GM18498 (cell line): ENCODE measurements around the gene FGFBP2.

Source experiments
- ATAC-seq: cut with Tn5 transposase; IDR thresholded peaks from one replicate; pipeline ENCODE4 v1.9.1; 2021; ENCODE audit warnings: mild to moderate bottlenecking, moderate library complexity; ENCODE audit not compliant: unreplicated experiment

FGFBP2 gene

DNA sequence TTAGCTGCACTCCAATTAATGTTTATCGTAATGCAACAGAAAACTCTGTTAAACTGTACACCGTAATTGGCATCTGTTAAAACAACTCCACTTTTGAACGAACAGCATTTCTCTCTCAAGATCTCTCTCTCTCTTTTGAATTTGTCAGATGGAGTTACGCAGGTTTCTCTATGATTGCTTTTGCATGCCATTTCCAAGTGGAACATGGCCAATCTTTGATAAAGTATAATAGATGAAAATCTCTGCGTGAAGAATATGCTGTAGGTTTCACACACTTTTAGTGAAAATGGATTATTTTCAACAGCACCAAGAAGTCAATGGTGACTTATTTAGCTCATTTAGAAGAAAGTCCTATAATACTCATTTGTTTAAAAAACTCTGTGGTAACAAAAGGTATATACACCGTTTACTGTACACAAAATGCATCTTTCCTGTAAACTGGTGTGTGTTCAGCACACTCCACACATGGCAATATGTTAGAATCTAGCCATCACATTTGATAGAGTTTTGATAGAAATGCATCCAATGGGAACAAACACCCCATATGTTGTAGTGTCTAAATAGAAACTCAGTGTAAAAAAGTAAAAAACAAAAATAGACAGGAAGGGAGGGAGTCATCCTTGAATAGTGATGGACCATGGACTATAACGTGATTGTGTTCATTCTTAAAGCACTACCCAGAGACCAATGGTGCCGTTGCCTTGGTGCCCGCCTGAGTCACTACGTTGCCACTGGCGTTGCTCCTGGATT, 5.8 kb upstream of the FGFBP2 start:
- ATAC-seq = no peak

DNA sequence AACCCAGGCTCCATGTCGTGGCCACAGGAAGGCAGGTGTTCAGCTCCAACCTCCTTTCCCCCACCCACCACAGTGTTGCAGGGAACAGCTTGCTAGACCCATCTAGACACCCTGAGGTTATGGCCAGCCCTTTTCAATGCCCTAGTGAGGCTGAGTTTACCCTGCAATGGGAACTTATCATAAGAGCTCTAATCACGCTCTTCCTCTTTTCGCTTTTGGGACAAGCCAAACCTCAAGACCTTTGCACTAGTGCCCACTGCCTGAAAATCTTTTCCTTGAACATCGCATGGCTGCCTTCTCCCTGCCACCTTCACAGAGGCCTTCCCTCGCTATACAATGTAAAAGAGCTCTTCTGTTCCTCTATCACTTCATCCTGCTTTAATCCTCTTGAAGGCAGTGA, 2.4 kb upstream of the FGFBP2 start:
- ATAC-seq = no peak

DNA sequence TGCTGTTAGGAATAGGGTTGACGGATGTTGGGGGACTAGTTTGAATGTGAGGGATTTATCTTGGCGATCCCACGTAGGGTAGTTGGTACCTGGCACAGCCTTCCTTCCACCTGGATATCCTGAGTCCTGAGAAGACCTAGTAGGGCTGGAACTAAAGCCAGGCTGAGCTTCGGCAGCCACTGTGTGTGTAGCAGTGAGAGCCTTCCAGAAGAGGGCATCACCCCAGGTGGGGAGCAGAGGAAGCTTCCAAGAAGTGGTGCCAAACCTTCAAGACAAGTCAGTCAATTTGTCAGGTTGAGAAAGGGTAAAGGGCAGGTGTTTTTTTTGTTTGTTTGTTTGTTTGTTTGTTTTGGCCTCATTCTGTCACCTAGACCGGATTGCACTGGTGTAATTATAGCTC, 1.2 kb upstream of the FGFBP2 start:
- ATAC-seq = no peak

DNA sequence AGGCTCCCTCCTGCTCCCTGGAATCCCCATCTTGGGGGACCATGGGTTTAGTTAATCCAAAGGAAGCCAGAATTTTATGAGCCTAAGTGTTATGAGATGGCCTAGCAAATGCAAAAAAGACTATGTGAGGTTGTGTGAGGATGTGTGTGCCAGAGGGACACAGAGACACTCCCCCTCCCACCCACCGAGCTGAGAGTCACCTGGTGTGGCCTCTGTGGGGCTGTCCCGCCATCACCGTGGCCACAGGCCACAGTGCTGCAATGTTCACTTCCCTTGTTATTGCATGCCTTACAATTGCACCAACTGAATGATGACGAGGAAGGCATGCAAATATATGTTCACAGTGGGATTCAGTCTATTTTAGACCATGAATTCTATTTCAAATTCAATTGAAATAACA, 601 bp upstream of the FGFBP2 start:
- ATAC-seq = peak; percentile 57

DNA sequence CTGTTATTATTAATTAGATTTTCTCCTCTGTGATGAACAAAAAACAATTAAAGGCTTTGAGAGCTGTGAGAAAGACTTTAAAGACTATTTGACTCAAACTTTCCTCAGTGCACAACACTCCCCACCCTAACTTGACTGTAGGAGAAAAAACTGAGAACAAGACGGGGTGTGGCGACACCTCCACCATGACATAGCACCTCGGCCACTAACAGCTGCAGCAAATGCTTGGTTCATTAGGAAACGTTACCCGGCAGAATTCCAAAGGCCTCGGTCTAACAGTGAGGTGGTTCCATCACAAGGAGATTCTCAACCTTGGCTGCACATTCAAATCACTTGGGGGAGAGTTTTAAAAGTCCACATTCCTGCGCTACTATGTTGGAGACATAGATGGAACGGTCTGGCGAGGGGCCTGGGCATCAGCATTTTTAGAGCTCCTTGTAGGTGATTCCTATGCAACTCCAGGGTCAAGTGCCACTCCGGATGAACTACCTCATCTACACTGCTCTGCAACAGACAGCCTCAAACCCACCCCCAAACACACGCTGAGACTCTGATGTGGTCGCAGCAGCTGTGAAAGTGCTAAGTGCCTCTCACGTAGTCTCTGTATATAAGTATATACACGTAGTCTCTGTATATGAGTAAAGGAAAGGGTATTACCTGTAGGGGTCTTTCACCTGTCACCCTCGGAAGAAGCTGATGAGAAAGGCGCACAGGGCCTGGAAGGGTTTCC, 1.0 kb downstream of the FGFBP2 start:
- ATAC-seq = no peak

DNA sequence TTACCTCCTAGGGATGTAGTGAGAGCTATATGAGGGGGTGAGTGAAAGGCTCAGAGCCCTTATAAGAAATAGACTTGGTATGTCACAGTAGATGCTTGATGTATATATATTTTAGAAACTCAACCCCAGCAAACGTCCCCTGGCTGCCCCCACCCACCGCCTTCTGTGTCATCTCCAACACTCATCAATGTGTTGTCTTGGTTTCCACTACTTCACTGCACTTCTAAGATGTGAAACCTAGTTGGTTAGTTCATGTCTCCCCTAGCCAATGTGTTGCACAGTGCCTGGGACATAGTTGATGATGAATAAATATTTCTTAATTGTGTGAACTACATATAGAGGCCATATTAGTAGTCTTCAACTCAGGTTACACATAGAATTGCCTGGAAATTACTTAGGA, 4.4 kb downstream of the FGFBP2 start:
- no peak for ATAC-seq

DNA sequence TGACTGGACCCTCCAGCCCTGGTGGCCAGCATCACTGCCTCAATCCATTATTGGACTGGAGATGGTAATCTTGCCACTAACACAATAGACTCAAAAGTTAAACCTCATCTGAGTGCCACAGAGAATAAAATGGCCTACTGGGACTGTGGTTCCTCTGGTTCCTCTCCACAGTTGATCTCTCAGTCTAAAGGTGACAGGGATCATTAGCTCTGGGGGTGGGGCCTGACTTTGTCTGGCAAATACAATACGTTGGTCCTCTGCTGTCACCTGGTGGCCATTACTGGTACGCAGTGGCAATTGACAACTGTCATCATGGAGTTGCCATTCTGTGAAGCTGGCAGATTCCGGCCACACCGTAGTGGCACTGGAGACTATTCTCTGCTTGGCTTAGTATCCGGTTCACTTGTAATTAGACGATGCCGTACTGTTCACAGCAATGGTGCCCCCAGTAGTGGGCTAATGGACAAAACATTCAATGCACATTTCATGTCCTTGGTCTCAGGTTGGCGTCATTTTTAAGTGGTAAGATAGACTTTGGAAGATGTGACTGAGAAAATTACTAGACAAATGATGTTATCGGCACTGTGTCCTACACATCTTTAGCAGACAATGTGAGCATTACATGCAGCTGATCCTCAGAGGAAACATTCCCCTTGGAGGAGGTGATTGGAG, 6.7 kb downstream of the FGFBP2 start:
- peak; percentile 93 for ATAC-seq

DNA sequence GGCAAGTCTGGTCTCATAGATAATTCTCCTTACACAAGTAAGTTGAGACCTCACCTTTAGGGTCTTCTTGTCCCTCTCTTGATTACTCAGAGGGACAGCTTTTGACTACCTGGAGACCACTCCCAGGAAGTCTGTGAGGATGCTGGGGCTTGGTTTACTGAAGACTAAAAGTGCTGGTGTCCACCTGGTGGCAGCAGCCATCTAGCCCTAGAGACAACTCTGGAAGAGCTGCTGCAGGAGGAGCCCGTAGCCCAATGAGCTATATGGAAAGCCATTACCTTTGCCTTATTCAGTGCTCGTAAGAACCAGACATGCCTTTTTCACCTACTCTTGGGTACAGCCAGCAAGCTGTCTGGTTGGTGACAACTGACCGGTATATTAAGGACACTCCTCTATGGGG, 7.3 kb downstream of the FGFBP2 start:
- peak; percentile 16 for ATAC-seq

DNA sequence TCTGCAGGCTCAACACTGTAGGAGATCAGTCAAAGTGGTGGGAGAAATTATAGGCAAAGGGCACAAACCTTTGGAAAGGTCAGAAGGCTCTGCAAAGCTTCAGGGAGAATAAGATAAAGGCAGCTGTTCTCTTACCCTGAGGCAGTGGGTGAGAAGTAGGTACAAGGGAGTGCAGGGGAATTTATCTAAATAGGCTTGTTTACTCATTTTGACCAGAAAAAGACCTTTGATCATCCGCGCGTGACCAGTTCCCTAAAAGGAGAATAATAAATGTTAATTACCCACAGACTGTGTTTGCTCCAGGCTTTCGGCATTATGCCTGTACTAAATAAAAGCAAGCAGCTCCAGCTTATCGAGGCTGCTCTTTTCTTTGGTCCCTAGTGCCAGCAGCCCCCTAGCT, 9.3 kb downstream of the FGFBP2 start:
- ATAC-seq = no peak

DNA sequence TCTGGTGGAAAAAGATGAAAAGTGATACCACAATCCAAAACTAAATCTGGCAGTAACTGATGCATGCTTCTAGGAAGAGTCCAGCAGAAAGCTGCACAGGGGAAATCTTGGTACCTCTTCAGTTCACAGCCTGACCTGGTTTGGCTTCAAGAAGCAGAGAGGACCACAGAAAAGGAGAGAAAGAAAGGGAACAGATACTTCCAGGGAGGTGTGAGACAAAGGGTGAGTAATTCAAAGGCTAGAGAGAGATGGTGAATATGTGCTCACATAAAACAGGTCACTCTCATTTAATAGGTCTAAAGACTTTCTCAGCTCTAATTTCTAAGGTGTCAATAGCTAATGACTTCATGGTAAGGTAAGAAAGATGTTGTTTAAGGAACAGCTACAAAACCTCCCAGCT, 11.2 kb downstream of the FGFBP2 start:
- ATAC-seq = no peak

DNA sequence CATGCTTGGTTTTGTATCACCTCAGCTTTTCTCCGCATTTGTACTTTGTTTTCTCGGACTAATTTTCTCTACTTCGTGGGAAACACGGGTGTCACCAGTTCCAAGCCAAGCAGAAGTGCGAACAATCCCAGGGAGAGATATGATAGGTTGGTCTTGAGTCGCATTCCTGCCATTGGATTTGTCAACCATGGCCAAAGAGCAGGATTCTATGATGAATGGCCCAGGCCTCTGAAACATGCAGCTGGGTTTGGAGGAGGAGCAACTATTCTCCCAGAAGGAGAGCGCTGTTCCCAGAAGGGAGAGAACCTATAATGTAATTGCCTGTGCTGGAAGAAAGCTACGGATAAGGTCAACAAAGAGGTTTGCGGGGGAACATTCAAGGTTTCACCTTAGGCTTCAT, 14.1 kb downstream of the FGFBP2 start:
- no peak for ATAC-seq

DNA sequence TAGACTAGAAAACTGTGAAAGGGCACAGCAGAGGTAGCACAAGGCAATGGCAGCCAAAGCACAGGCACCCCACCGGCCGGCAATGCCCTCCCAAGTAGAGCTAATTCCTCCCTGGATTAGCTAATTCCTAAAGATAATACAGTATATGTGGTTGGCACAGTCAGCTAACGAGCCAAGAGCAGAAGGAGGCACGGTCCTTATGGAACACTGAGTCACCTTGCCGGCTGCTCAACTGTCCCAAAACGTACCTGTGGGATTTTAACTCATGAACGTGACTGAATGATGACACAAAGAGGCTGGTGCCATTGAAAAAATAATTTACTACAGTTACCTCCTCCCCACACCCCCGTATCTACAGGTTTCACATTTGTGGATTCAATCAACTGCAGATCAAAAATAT, 15.3 kb downstream of the FGFBP2 start:
- no peak for ATAC-seq

DNA sequence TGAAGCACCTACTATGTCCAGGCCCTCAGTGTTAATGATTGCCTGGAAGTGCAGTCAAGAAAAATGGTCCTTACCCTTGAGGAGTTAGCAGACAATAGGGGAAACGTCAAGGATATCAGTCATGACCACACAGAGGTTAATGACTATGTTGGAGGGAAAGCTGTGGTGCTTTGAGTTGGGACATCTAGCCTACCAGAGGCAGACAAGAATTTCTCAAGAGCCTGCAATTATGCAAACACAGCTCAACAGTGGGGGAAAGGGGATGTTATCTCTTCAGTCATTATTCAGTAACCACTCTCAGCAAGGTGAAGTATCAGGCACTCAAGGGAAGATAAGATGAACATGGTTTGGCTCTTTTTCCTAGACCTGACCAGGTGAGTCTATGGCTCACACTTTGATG, 17.5 kb downstream of the FGFBP2 start:
- ATAC-seq = no peak

DNA sequence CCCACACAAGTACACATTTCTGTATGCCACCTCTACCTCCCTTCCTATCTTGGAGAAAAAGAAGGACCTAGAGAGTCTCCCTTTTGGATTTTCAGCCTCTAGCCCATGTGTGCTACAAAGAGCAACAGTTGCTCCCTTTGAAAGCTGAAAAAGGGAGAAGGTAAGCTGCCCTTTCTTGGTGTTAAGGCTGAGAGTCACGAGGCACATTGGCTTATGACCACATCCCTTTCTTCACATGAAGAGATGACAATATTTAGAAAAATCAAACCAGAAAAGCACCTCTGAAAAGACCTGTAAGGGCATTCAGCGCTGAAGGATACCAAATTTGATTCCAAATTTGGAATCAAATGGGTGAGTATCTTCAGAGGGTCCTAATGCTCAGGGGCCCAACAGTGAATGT, 18.1 kb downstream of the FGFBP2 start:
- ATAC-seq = no peak

DNA sequence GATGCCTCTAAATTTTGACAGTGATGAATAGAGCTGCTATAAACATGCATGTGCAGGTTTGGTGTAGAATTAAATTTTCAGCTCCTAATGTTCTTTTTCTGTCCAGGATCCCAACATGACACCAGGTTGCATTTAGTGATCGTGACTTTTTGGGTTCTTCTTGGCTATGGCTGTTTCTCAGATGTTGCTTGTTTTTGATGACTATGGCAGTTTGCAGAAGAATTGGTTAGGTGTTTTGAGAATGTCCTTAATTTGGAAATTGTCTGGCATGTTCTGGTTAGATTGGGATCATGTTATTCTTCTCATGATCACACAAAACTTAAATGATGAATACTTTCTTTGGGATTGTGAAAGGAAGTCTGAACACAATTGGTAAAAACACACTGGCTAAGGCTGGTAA, 20.7 kb downstream of the FGFBP2 start:
- ATAC-seq = no peak

DNA sequence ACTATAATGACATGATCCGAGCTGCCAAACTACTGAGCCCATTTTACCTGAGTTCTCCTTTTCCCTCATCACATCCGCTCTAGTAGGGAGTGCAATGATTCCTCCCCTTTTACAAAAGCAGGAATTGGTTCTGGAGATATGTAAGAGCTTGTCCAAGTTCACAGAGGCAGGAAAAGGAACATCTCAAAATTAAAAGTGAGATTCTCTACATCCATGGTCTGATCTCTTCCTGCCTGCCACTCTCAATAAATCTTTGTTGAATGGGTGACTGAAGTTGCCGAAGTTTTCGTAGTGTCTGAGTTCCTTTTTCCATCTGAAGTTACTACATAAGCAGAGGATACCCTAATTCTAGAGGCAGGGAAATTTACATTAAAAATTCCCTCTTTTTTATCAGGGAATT, 24.3 kb downstream of the FGFBP2 start, which contains the start of gene FGFBP1:
Gene FGFBP1 (minus strand): TSS at position 101 of the 400 bp plus-strand sequence. CDS start 2,108 bp downstream, outside the sequence.
- ATAC-seq = no peak

DNA sequence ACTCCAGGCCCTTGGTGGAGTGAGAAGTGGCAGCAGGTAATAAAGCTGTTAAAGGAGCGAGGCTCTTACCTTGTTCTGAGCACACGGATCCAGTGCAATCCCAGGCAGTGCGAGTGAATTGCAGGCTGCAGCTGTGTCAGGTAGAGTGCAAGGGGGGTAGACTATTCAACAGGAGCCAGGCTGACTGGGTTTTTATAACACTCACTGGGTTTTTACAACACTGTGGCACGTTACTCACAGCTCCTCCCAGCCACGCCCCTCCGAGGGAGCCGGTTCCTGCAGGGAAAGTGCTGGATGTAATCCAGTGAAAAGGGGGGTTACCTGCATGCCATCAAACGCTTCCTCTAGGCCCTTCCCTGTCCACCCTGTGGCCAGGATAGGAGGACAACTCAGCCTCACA, 24.8 kb downstream of the FGFBP2 start:
- ATAC-seq = no peak

DNA sequence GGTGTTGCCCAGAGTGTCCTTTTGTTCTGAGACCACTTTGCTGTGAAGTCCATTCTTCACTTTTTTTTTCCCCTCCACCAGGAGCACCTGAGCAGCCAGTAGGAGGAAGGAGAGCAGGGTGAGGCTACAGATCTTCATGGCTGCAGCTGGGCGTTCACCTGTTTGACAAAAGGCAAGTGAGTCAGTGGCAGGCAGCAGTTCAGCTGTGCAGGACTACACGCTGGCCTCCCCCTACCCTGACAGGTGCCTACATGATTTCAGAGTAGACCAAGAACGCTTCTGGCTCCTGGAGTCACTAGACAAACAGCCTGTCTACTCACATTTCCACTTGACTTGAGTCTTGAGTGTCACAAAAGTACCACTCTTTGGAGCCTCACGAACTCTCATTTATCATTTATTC, 26.5 kb downstream of the FGFBP2 start:
- ATAC-seq = no peak

DNA sequence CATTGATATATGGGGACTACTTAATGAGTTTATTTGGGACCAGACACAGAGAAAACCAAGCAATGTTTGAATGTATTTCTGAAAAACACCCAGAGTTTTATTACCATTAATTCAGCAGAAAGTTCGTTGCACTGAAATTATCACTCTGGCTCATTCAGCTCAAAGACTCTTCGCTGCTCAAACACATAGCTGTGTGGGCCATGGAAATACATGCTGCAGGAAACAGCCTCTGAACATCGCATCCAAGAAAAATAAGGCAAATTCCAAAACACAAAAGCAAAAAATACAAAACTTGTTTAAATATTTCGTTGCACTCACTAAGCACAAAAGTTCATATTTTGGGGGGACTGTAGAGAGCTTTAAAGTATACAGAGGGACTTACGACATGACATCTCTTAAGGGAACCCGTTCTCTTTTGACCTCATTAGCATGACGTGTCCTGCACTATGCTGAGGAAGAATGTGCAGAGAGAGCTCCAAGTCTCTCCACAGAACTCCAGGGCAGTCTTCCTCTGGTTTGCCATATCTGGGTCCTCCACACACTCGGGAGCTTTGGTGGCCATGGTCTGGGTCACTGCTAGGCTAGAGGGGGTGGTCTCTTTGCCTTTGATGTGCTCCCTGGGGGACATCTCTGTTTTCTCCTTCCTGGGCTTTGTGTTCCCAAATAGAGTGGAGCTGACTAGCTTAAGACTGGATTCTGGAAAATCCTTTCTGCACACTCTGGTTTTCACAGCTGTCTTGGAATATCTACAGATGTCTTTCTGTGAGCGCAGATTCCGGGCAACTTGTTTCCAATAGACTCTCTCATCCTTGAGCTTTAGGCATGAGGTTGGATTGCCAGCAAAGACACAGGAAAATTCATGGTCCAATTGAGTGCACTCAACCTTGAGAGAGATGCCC, 27.2 kb downstream of the FGFBP2 start:
- ATAC-seq = no peak

DNA sequence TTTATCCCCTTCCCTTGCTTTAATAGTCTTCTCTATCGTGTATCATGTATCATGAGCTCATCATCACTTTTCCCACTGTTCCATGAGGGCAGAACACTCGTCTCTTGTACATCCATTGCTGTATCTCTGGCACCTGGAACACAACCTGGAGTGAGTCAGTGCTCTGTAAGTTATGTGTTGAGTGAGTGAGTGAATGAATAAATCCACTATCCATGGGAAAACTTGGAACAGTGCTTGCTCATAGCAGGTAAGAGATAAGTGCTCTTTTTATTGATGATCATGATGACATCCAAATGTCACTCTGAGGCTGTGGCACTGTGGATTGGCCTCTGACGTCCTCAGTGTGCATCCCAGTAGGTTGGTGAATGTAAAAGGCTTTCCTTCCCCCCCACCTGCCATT, 28.7 kb downstream of the FGFBP2 start:
- no peak for ATAC-seq
